GM23248 (cell line): ENCODE measurements around the gene PTGR2.

Source experiments
- EZH2 ChIP-seq: fragments of 200-600 bp; sonication (generic); IDR thresholded peaks from 2 replicates; pipeline ENCODE4 v1.6.1; 2018; ENCODE audit warnings: antibody characterized with exemption, mild to moderate bottlenecking; ENCODE audit not compliant: insufficient read depth, poor library complexity, severe bottlenecking
- EZH2phosphoT487 ChIP-seq: fragments of 200-600 bp; sonication (generic); IDR thresholded peaks from 2 replicates; pipeline ENCODE4 v1.6.1; 2018; ENCODE audit warnings: antibody characterized with exemption, moderate library complexity, mild to moderate bottlenecking, low read depth; ENCODE audit not compliant: insufficient read depth

DNA sequence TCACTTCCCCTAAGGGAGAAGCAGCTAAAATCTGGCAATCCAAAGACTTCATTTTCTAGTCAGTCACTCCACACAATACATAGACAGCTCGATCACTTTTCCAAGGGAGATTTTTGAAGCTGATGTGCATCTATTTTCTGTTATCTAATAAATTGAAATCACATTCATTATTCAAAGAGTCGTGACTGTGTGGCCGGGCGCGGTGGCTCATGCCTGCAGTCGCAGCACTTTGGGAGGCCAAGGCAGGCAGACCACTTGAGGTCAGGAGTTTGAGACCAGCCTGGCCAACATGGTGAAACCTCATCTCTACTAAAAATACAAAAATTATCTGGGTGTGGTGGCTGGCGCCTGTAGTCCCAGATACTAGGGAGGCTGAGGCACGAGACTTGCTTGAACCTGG is 27.1 kb upstream of the PTGR2 start:
- TF ChIP-seq EZH2phosphoT487 (no peak), EZH2 (no peak)
